Endodermal cell (in vitro differentiated cells): Measurements from ENCODE around the gene FMO3. TPM values are rescaled to one million over a fixed set of nuclear protein-coding genes. Genes with fewer than 3 reads are reported as not detected.

Experiments
- DNase-seq: peaks from one replicate; pipeline ENCODE4 v3.0.0-alpha.2; 2017
- H3K27ac ChIP-seq: 2 replicates; pipeline ENCODE4 v1.5.1; 2013; ENCODE audit warnings: mild to moderate bottlenecking, low read depth, low read length, moderate library complexity
- H3K27me3 ChIP-seq: 2 replicates; pipeline ENCODE4 v1.6.1; 2013; ENCODE audit warnings: mild to moderate bottlenecking, low read length, moderate library complexity; ENCODE audit not compliant: insufficient read depth, control insufficient read depth, poor library complexity, severe bottlenecking
- H3K36me3 ChIP-seq: 2 replicates; pipeline ENCODE4 v1.7.0; 2013; ENCODE audit warnings: mild to moderate bottlenecking, low read length, moderate library complexity; ENCODE audit not compliant: control insufficient read depth, insufficient read depth
- H3K4me1 ChIP-seq: one replicate; pipeline ENCODE4 v1.7.0; 2013; ENCODE audit warnings: low read length; ENCODE audit not compliant: control insufficient read depth, insufficient read depth
- H3K4me3 ChIP-seq: 2 replicates; pipeline ENCODE4 v1.5.1; 2013; ENCODE audit warnings: mild to moderate bottlenecking, low read length, moderate library complexity
- H3K9ac ChIP-seq: 2 replicates; pipeline ENCODE4 v1.6.1; 2013; ENCODE audit warnings: mild to moderate bottlenecking, low read length, moderate library complexity; ENCODE audit not compliant: poor library complexity, severe bottlenecking; ENCODE audit errors: extremely low read depth
- H3K9me3 ChIP-seq: 2 replicates; pipeline ENCODE4 v1.6.1; 2013; ENCODE audit warnings: mild to moderate bottlenecking, low read length, moderate library complexity; ENCODE audit not compliant: control insufficient read depth
- H3K27ac Mint-ChIP-seq: 2 replicates; pipeline ENCODE4 v1.8.0; 2020; ENCODE audit warnings: mixed read lengths
- H3K27me3 Mint-ChIP-seq: 2 replicates; pipeline ENCODE4 v1.8.0; 2021; ENCODE audit warnings: mild to moderate bottlenecking, mixed read lengths; ENCODE audit not compliant: insufficient read depth
- H3K36me3 Mint-ChIP-seq: 2 replicates; pipeline ENCODE4 v1.8.0; 2020; ENCODE audit warnings: low read depth, mixed read lengths
- H3K4me1 Mint-ChIP-seq: 2 replicates; pipeline ENCODE4 v1.8.0; 2020; ENCODE audit warnings: mixed read lengths
- H3K4me3 Mint-ChIP-seq: 2 replicates; pipeline ENCODE4 v1.8.0; 2020; ENCODE audit warnings: mild to moderate bottlenecking, moderate library complexity, mixed read lengths
- H3K9me3 Mint-ChIP-seq: 2 replicates; pipeline ENCODE4 v1.8.0; 2020; ENCODE audit warnings: mild to moderate bottlenecking, mixed read lengths
- CTCF ChIP-seq: fragments of 200-600 bp; sonication (generic); conservative IDR thresholded peaks from 2 replicates; pipeline ENCODE4 v1.5.0; 2021; ENCODE audit warnings: antibody characterized with exemption, mild to moderate bottlenecking
- WGBS, 2 experiments: methylation state at CpG; one replicate each; pipeline versions ENCODE4 v1.1.5 to v1.1.7; 2013; ENCODE audit warnings: missing lambda C conversion rate in 2 of 2, mixed read lengths in 1 of 2; ENCODE audit not compliant: insufficient coverage in 1 of 2, insufficient read length in 1 of 2; 5-methylcytosine and 5-hydroxymethylcytosine counted together
- total RNA-seq, 2 donors: library from RNA; stranded (reverse); fragmentation: NEBNext Ultra II Directional in 1 of 2; extraction: Animal tissue kit (Norgen Biotek cat#: 25700) in 1 of 2; gene quantifications; 2 replicates in 1 of 2; 3 replicates in 1 of 2; pipeline ENCODE4 v1.2.1, GENCODE V29; 2021

The FMO3 gene
- total RNA-seq, 2 donors from 2014 or later = not detected

- 90 to 92% methylated on average over 3 to 4 of the region's 4 CpGs for WGBS, 2 experiments
- Histone ChIP-seq H3K36me3 (no peaks in the 10 kb centered on the region), H3K9me3 (no peaks in the 10 kb centered on the region), H3K27me3 (no peaks in the 10 kb centered on the region), H3K9ac (no peak overlapping the region), H3K4me1 (no peaks in the 10 kb centered on the region), H3K27ac (no peak overlapping the region), H3K4me3 (no peak overlapping the region)
- no peak overlapping the region for H3K27ac Mint-ChIP-seq
- no peaks in the 10 kb centered on the region for H3K36me3 Mint-ChIP-seq
- H3K9me3 Mint-ChIP-seq = no peaks in the 10 kb centered on the region
- TF ChIP-seq CTCF = no peak
- no peak for DNase-seq
- peaks cover 7% of the 10 kb centered on the region for H3K4me1 Mint-ChIP-seq
- no peaks in the 10 kb centered on the region for H3K27me3 Mint-ChIP-seq
- H3K4me3 Mint-ChIP-seq = no peak overlapping the region
These were observed 50.4 kb downstream of the FMO3 start for GRCh38 chr1:171140956-171141687.

- Histone ChIP-seq H3K27ac (no peak overlapping the region), H3K27me3 (no peaks in the 10 kb centered on the region), H3K4me3 (no peak overlapping the region), H3K4me1 (no peaks in the 10 kb centered on the region), H3K9me3 (no peaks in the 10 kb centered on the region), H3K9ac (no peak overlapping the region), H3K36me3 (no peaks in the 10 kb centered on the region)
- peak; percentile 47 for TF ChIP-seq CTCF
- 89 to 100% methylated on average over 1 to 6 of the region's 6 CpGs for WGBS, 2 experiments
- no peak overlapping the region for H3K4me3 Mint-ChIP-seq
- DNase-seq = peak; percentile 60
- no peaks in the 10 kb centered on the region for H3K9me3 Mint-ChIP-seq
- H3K27me3 Mint-ChIP-seq = no peaks in the 10 kb centered on the region
- peaks cover 7% of the 10 kb centered on the region for H3K4me1 Mint-ChIP-seq
- H3K27ac Mint-ChIP-seq = no peak overlapping the region
- H3K36me3 Mint-ChIP-seq = no peaks in the 10 kb centered on the region
These were observed 51.1 kb downstream of the FMO3 start for GRCh38 chr1:171141688-171142415.

- Histone ChIP-seq H3K4me3 (no peak overlapping the region), H3K27ac (no peak overlapping the region), H3K9me3 (no peaks in the 10 kb centered on the region), H3K9ac (no peak overlapping the region), H3K27me3 (no peaks in the 10 kb centered on the region), H3K36me3 (no peaks in the 10 kb centered on the region), H3K4me1 (no peaks in the 10 kb centered on the region)
- Mint-ChIP-seq H3K27ac (no peak overlapping the region), H3K27me3 (no peaks in the 10 kb centered on the region), H3K4me3 (no peak overlapping the region), H3K9me3 (no peaks in the 10 kb centered on the region), H3K4me1 (peaks cover 10% of the 10 kb centered on the region), H3K36me3 (no peaks in the 10 kb centered on the region)
- TF ChIP-seq CTCF = no peak
- 90 to 91% methylated on average over 5 to 8 of the region's 8 CpGs for WGBS, 2 experiments
- no peak for DNase-seq
These were observed 52.0 kb downstream of the FMO3 start for GRCh38 chr1:171142416-171143385.
